Measurements from ENCODE around the gene SNAP47.

The SNAP47 gene

DNA sequence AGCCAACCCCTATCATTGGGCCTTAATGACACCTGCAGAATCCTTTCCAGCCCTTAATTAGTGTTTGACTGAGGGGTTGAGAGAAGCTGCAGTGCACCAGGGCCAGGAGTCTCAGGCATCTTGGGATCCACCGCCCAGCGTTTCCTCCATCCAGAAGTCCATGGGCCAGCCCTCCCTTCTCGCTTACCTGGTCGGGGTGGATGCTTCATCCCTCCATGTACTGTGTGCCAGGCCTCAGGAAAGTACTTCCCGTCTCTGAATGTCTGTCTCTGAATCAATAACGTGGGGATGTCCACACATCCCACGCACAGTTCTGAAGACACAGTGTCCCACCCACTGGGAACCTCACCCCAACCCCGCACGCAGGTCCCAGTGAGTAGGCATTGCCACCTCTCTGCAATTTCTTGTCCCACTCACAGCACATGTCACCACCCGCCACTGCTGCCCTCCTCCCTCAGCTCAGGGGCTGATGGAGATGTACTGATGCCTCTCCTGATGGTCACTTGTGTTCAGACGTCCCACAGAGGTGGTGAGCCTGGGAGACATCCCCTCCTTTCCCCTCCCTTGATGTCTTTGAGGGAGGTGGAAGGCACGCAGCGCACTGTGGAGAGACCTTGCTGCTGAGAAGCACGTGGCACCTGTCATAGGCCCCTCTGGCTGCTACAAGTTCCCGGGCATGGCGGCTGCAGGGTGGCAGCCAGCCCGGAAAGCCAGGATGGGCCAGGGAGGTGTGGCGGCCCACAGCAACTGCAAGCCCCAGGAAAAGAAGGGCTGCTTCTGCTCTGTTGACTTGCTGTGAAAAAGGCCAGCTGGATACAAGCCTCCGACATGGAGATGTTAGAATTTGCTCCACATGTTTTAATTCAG is 50.8 kb downstream of the SNAP47 start:
- no peak for DNase-seq (ENCODE audit: low read depth)

DNA sequence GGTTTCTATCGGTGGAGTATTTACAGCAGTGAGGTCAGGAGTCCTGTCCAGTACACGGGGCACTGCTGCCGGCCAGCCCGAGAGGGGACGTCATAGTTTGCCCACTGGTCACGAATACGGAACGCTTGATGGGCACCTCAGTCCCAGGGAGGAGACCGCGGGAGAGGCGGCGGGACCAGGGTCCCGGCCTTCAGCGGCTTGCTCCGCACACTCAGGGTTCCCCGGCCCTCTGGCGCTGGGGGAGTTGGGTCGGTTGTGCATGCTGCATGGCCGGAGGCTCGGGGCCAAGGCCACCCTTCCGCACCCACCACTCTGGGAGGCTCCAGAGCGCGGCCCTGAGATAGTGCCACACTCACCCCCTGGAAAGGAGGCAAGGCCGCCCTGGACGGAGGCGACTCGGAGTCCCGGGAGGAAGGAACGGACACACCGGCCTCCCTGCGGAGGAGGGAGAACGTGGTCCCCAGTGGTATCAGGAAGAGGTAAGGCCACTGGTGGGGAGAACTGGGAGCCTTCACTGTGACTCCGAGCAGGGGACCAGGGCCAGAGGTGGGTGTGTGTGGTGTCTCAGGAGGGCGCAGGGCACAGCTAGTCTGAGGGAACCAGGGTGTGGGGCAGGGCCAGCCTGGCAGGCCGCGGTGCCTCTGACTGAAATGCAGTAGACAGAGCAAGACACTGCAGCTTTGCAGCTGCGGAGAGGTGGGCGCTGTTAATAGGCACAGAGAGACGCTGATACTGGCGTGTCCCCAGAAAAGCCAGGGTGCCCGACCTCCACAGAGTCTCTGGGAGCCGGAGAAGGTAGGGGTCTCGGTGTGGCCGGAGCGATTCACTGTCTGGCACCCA is 51.7 kb downstream of the SNAP47 start:
- no peak for DNase-seq (ENCODE audit: low read depth)

DNA sequence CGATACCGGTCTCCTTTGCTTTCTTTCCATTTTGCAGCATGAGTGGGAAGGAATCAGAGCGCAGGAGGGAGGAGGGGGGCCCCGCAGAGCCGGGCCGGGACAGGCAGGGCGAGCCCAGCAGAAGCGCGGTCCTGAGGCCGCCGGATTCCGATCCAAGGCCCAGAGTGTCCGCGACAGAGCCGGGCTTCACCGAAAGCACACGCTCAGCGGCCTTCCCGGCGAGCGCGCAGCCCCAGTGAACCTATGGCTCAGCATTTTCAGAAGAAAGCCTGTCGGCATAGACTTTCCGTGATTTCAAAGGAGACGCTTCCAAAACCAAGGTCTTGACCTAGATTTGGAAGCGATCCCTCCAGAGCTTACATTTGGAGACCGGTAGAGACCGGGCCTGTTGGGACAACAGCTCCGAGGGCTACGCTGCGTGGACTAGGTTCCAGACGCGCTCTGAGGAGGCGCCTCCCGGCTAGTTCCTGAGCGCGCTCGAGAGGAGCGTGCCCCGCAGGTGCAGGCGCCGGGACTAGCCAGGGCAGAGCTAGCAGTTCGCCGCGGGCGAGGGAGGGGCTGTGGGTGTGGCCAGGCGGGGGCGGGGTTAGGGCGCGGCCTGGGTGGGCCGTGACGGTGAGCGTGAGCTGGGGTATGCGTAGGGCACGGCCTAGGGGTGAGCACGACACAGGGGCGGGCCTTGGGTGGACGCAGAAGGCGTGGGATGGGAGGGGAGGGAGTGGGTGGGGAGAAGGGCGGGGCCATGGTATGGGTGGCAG is 52.5 kb downstream of the SNAP47 start:
- peak; percentile 90 for DNase-seq (ENCODE audit: low read depth)

DNA sequence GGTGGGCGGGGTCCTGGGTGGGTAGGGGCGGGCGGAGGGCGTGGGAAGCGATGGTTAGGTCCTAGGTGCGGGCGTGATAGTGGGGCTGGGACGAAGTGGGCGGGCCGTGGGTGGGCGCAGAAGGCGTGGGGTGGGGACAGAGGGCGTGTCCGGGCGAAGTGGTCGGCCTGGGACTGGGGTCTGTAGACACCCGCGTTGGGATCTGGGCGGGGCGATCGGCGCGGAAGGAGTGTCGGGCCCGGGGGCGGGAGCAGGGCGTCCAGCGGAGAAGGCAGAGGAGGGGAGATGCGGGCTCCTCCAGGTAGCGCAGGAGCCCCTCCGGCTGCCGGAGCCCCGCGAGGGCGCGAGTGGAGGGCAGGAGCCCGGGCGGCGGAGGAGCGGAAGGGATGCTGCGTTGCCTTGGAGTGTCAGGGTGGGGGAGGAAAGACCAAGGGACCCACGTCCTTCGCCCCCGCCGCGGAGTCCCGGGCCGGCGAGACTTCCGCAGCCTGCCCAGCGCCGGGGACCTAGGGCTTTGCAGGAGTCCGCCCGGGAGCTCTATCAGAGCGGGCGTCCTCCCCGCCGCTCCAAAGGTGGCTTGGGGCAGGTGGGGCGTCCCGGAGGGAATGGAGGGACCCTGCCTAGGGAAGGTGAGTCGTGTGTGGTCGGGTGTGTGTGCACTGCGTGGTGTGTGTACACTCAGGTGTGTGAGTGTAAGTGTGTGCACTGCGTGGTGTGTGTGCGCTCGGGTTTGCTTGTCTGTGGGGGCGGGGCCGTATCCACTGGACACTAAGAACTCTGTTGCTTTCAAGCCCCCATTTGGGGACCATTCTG is 53.2 kb downstream of the SNAP47 start:
- DNase-seq (ENCODE audit: low read depth): no peak

DNA sequence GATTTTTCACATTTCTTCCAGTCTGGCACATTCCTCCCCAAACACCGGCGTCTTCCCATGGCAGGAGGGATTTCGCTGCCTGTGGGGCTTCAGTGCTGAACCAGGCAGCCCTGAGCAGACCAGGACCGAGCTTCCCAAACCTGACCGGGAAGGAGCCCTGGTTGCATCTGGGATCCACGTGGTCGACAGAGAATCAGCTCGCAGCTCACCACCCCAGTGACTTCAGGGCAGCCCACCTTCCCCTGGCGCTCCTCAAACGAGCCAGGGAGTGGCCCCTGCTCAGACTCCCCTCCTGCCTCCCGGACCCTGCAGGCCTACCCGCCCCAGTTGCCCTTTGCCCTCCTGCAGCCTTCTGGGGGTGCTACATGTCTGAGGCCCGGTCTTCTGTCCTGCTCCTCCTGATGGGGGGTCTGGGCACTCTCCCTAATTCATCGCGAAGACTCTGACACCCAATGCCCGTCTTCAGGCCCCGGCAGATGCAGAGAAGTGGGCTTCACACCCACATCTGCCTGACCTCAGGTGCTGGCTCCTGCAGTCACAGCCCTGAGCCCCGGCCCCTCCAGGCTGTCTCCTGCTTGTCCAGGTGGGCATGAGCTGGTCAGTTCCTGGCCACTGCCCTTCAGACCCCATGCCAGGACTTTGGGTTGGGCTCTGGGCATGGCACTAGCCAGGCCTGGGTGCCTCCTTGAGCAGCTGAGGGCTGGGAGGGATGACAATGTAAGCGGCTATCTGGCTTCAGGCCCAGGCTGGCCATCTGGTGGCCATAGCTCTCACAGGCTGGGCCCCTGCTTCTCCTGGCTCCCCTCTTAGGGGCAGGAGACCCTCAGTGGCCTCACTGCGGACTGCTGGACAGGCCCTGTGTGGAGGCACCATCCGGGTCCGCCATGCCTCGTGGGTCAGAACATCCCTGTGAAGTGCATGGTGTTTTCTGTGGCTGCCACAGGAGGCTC is 54.1 kb downstream of the SNAP47 start:
- no peak for DNase-seq (ENCODE audit: low read depth)

DNA sequence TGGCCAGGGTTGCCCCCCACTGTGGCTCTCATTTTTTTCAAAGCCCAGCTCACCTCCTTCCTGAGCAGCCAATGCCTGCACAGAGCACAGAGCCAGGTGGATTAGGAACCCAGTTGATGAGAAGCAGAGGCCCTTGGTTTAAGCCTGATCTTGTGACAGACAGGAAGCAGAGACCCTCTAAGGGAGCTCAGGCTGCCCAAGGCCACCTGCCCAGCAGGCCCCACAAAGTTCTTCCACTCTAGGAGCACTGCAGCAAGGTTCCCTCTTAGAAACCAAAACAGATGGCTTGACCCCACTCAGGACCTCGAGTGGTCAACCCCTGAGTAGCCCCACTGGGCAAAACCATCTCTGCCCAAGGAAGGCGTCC is 54.8 kb downstream of the SNAP47 start:
- no peak for DNase-seq (ENCODE audit: low read depth)

DNA sequence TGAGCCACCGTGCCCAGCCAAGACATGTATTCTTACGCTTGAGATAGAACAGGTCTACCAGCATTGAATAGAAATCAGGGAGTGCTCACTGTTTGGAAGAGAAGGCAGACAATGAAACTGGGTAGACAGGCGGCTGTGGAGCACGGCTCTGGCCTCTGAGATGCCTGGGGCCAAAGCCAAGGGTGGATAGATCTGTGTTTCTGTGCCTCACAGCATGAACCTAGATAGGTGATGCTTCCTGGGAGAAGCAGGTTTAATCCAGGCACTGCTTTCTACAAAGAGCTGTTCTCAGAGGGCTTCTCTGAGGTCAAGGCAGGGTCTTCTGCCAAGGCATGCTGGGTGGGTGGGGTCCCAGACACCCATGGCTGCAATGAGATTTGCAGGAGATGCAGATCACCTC is 55.6 kb downstream of the SNAP47 start:
- DNase-seq (ENCODE audit: low read depth): no peak

DNA sequence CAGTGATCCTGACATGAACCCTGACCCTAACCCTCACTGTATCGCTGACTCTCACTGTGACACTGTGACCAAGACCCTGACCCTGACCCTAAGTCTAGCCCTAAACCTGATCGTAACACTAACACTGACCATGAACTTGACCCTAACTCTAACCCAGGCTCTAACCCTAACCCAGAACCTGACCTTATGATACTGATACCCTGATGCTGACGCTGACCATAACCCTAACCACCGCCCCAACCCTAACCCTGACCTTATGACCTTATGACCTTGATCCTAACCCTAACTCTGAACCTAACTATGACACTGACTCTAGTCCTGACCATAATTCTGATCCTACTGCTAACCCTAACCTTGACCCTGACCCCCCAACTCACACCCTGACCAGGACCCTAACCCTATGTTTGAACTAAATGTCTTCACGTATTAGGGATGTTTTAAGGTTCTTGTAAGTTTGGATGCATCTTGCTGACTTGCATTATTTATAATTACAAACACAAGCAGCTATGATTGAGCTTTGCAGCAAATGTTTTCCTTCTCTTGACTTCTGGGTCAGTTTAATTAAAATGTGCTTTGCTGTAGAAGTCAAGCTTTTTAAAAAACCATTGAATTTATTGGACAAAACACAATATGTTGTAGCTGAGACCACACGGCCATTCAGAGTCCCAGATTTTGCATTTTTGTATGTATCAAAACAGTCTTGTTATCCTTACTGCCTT is 56.3 kb downstream of the SNAP47 start:
- no peak for DNase-seq (ENCODE audit: low read depth)

DNA sequence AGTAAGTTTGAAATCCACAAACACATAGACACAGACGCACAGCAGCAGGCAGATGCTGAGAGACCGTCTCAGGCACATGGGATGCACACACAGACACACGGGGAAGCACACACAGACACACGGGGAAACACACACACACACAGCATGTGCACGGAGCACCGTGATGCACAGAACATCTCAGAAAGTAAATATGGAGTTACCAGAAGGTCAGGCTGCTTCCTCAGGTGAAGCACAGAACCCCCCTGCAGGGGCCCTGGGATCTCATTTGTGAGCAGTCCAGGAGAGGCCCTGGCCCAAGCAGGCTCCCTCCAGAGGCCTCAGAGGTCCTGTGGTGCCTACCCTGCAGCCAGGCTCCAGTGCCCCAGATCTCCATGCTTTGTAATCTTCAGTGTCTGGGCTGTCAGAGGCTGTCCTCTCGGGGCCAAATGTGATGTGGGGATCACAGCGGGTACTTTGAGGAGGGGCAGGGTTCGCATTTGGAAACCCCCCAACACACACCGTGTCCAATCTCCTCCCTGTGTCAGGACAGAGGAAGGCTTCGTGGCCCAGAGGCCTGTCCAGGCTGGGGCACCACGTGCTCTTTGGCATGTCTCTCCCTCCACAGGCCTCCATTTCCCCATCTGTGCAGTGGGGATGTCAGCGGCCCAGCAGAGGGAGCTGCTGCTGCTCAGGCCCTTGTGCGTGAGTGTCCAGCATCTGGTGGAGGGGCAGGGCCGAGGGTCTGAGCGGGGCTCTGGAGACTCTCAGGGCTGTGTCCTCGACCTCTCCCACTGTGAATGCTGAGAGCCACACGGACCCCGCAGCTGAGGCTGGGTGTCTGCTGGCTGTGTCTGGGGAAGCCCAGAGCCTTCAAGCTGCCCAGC is 57.2 kb downstream of the SNAP47 start:
- no peak for DNase-seq (ENCODE audit: low read depth)

DNA sequence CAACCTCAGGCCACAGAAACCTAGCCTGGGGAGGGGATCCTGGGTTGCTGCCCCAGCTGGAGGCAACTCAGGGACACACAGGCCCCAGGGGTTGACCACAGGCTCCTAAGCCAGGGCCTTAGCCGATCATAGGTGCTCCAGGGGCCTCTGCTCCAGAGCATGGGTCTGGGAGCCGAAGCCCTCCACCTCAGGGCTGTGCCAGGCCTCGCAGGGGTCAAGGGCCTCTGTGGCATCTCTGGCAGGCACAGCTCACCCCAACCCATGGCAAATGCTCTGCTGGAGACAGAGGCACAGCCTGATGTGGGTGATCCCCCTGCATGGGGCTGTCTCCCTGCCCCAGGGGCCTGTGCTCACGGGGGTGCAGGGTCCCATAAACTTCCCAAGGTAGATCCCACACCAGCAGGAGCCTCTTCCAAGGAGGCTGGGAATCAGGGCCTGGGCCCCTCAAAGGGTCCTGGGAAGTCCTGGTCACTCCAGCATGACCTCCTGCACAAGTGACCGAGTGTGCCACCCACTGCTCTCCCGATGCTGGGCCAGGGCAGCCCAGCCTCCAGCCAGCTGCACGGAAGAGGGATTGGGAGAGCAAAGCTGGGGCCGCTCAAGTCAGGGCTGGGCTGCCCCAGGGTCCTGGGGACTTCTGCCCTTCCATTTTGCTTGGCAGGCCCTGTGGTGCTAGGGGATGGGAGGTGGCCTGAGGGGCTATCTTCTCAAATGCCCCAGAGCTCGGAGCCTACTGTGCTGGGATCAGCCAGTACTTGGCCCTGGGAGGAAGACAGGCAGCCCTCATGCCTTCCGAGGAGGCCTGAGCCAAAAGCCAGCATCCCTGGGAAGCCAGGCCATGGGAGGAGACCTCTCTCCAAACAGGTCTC is 58.1 kb downstream of the SNAP47 start:
- DNase-seq (ENCODE audit: low read depth): no peak

DNA sequence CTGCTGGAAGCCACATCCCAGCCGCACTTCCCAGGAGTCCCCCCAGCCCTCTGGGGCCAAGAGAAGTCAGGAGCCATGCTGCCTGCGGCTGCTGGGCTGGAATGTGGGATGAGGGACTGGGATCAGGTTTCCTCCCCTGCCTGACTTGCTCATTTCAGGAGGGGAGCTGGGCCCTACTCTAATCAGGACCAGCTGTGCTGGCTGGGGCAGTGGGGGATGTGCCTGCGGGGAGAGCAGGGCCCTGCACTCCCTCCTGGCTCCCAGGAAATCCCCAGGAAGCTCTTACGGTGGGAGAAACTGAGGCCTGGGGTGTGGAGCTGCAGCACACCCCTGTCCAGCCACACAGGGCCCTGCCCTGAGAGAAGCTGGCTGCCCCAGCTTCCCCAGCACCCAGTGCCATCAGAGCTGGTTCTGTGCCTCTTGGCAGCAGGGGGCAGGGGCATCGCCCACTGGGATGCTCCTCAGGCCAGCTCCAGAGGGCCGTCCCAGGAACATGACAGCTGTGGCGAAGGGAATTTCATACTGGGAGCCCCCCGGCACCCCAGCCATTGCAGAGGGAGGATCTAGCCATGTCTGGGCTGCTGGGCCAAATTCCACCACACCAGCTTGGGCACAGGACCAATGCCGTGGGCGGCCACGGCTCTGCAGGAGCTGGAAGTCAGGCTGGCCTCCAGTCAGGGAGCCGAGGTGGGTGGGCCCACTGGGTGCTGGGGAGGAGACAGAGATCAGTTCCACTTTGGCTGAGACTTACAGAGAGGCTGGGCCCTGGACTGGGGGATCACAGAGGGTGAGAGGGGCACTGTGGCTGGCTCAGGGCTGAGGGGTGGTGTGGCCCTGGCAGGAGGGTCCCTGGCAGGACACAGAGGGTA is 58.9 kb downstream of the SNAP47 start:
- DNase-seq (ENCODE audit: low read depth): no peak

DNA sequence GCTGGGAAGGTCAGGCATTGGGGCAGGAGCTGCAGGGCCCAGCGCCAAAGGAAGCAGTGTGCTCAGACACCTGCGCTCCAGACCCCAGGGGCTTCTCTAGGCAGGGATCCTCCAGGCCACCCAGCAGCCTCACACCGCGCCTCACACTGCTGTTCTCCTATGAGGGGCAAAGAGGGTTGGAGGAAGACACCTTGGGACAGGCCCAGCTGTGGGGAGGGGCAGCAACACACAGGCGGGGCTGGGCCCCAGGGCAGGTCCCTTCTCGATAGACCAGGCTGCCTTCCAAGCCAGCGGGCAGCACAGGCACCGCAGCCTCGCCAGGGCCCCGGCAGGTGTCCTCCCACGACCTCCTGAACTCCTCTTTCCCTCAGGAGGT is 59.6 kb downstream of the SNAP47 start:
- DNase-seq (ENCODE audit: low read depth): no peak

DNA sequence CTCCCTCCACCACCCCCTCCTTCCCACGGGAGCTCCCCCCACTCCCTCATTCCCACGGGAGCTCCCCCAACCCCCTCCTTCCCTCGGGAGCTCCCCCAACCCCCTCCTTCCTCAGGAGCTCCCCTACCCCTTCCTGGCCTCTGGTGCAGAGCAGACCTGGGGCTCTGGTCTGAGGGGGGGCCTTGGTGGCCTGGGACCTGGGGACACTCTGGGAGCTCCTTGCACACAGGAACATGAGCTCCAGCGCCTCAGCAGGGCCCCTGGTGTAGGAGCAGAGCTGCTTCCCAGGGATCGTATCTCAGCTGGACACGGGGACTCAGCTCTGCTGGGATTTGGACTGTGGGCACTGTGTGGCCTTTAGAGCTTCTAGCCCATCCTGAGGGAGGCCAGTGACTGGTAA is 60.5 kb downstream of the SNAP47 start:
- DNase-seq (ENCODE audit: low read depth): no peak

DNA sequence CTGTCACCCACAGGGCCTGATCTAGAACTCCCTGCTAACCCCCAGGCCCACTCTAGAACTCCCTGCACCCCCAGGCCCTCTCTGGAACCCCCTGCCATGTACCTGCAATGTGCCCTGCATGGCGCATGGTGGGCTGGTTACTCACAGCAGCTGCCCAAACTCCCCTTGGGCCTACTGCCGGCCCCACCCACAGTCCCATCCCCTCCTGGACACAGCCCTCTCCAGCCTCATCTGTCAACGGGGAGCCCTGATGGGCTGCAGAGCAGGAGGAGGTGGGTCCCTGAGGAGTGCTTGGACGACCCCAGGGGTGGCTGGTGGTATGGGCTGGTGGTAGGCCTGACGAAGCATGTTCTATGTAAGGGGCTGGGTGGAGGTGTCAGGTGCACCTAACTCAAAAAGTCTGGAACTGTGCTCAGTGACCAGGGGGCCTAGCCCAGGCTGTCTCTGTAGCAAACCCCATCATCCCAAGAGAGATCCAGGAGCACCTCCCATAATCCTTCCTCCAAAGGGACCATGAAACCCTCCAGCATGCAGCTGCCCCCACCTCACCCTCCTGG is 61.2 kb downstream of the SNAP47 start:
- DNase-seq (ENCODE audit: low read depth): no peak

DNA sequence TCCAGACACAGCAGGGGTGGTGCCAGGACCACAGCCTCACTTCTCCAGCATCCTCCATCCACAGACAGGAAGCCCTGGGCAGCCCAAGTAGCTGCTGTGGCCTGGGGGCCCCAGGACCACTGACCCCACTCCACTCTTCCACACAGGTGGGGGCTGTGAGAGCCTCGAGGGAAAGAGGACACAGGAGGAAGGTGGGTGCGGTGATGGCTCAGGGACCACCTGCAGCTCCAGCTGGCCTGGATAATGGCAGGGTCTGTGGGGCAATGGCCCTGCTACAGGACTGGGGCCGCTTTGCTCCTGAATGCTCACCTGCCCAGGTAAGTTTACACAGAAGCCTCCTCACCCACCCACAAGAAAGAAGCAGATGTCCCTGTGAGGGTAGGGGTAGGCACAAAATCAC is 61.9 kb downstream of the SNAP47 start:
- no peak for DNase-seq (ENCODE audit: low read depth)

DNA sequence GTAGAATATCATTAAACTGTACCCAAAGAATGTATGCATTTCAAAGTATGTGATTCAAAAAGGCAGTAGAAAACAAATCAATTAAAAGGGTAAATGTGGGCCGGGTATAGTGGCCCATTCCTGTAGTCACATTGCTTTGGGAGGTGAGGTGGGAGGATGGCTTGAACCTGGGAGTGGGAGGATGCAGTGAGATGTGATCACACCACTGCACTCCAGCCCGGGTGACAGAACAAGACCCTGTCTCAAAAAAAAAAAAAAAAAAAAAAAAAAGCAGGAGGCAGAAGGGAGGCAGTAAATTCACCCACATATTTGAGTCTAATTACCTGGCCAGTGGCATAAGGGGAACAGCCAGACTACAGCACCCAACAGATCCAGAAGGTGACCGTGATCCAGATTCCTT is 62.4 kb downstream of the SNAP47 start:
- no peak for DNase-seq (ENCODE audit: low read depth)

Measured in stimulated activated CD8-positive, alpha-beta memory T cell treated with anti-CD3 and anti-CD28 coated beads, Interleukin-12 subunit alpha, Interleukin-12 subunit beta, amount 100 ng/mL, for 1 hour (primary cell).